GM12878 (cell line): ENCODE measurements around the gene RUFY4. TPM values are rescaled to one million over a fixed set of nuclear protein-coding genes. Genes with fewer than 3 reads are reported as not detected.

Experiments
- ATAC-seq: fragments of 200-7000 bp; cut with Tn5 transposase; 3 replicates; pipeline ENCODE4 v1.9.1; 2020; ENCODE audit warnings: mild to moderate bottlenecking, moderate library complexity
- BruUV-seq: library from RNA; stranded (reverse); fragments of 400-500 nt; replicated peaks from 2 replicates; lab custom pipeline; 2021; lab: Mats Ljungman, UMichigan
- CTCF ChIA-PET: fragments of 300-600 bp; sonication (Branson Sonifier 250); formaldehyde crosslinking; extraction: SDS; loops from one replicate; lab custom pipeline; 2021; ENCODE audit warnings: inconsistent platforms; lab: Yijun Ruan, JAX
- POLR2A ChIA-PET: fragments of 350-600 bp; formaldehyde crosslinking; extraction: SDS; loops from one replicate; lab custom pipeline; 2021; ENCODE audit warnings: inconsistent platforms; lab: Charles Lee
- RAD21 ChIA-PET: fragments of 300-600 bp; sonication (Branson Sonifier 250); formaldehyde crosslinking; loops from one replicate; lab custom pipeline; 2023; ENCODE audit warnings: antibody characterized with exemption; ENCODE audit not compliant: unreplicated experiment; lab: Charles Lee
- SMC1A ChIA-PET: fragments of 300-600 bp; sonication (Branson Sonifier 250); formaldehyde crosslinking; loops from one replicate; lab custom pipeline; 2023; ENCODE audit not compliant: unreplicated experiment, uncharacterized antibody; lab: Charles Lee
- DNase-seq: peaks from one replicate; pipeline ENCODE4 v3.0.0-alpha.2; 2011; ENCODE audit warnings: low read depth, low spot score
- FAIRE-seq: peaks from 3 replicates; lab custom pipeline; 2011; peaks lifted over from hg19 to GRCh38; lab: Jason Lieb, UNC
- H2AFZ ChIP-seq: 2 replicates; pipeline ENCODE4 v1.6.0; 2011; ENCODE audit warnings: low read depth, low read length, control low read depth; ENCODE audit not compliant: control insufficient read depth
- H3K27ac ChIP-seq: 2 replicates; pipeline ENCODE4 v1.5.1; 2011; ENCODE audit warnings: control low read depth; ENCODE audit not compliant: control insufficient read depth, insufficient read depth
- H3K27me3 ChIP-seq, 2 experiments: replicated peaks in 1 of 2; 2 replicates each; pipeline versions ENCODE4 v1.6.0 to v1.6.1; 2011; ENCODE audit warnings: low read length in 1 of 2; ENCODE audit not compliant: control insufficient read depth in 2 of 2, insufficient read depth in 2 of 2
- H3K36me3 ChIP-seq, 2 experiments: 2 replicates each; pipeline ENCODE4 v1.5.1; 2011; ENCODE audit warnings: low read length in 1 of 2; ENCODE audit not compliant: control insufficient read depth in 2 of 2, insufficient read depth in 2 of 2
- H3K4me1 ChIP-seq: 2 replicates; pipeline ENCODE4 v1.6.1; 2011; ENCODE audit warnings: mild to moderate bottlenecking, low read length, moderate library complexity, mixed read lengths; ENCODE audit not compliant: control insufficient read depth, insufficient read depth
- H3K4me2 ChIP-seq: 2 replicates; pipeline ENCODE4 v1.6.0; 2011; ENCODE audit warnings: control low read depth; ENCODE audit not compliant: control insufficient read depth, insufficient read depth
- H3K4me3 ChIP-seq: fragments of 200-600 bp; sonication (generic); 2 replicates; pipeline ENCODE4 v1.5.1; 2016
- H3K79me2 ChIP-seq: 2 replicates; pipeline ENCODE4 v1.6.0; 2011; ENCODE audit warnings: low read length; ENCODE audit not compliant: control insufficient read depth, insufficient read depth
- H3K9ac ChIP-seq: 2 replicates; pipeline ENCODE4 v1.8.0; 2011; ENCODE audit warnings: low read length, control low read depth, mixed read lengths; ENCODE audit not compliant: control insufficient read depth, insufficient read depth
- H3K9me3 ChIP-seq: replicated peaks from 3 replicates; pipeline ENCODE4 v1.5.1; 2011; ENCODE audit warnings: mild to moderate bottlenecking, low read length; ENCODE audit not compliant: control insufficient read depth, insufficient read depth
- H4K20me1 ChIP-seq: 2 replicates; pipeline ENCODE4 v1.6.0; 2011; ENCODE audit not compliant: control insufficient read depth, insufficient read depth
- CREM ChIP-seq: IDR thresholded peaks from 2 replicates; pipeline ENCODE4 v1.6.1; 2014; ENCODE audit warnings: antibody characterized with exemption, low read depth
- HCFC1 ChIP-seq: fragments of 150-350 bp; IDR thresholded peaks from 2 replicates; pipeline ENCODE4 v1.6.1; 2014; ENCODE audit warnings: low read length
- IRF3 ChIP-seq: fragments of 450-650 bp; IDR thresholded peaks from 2 replicates; pipeline ENCODE4 v1.6.1; 2014; ENCODE audit warnings: mild to moderate bottlenecking
- MAX ChIP-seq: IDR thresholded peaks from 2 replicates; pipeline ENCODE4 v1.6.1; 2012; ENCODE audit warnings: low read depth, low read length, improper control_type of control experiment
- MLLT1 ChIP-seq: fragments of 450-650 bp; IDR thresholded peaks from 2 replicates; pipeline ENCODE4 v1.6.1; 2016; ENCODE audit warnings: mild to moderate bottlenecking
- NFIC ChIP-seq: IDR thresholded peaks from 2 replicates; pipeline ENCODE4 v1.6.1; 2012; ENCODE audit warnings: low read depth, mild to moderate bottlenecking, inconsistent platforms, low read length, moderate library complexity
- SUZ12 ChIP-seq: fragments of 200-600 bp; sonication (generic); IDR thresholded peaks from one replicate; pipeline ENCODE4 v1.6.1; 2018; ENCODE audit warnings: antibody characterized with exemption, mild to moderate bottlenecking; ENCODE audit not compliant: unreplicated experiment
- ZBTB33 ChIP-seq: fragments of 450-650 bp; IDR thresholded peaks from 2 replicates; pipeline ENCODE4 v1.6.1; 2017; ENCODE audit warnings: mild to moderate bottlenecking
- ZNF274 ChIP-seq: IDR thresholded peaks from one replicate; pipeline ENCODE4 v1.8.0; 2011; ENCODE audit not compliant: insufficient read length, insufficient read depth
- WGBS: methylation state at CpG from one replicate; pipeline ENCODE4 v1.1.6; 2016; ENCODE audit warnings: low lambda C conversion rate; ENCODE audit not compliant: insufficient replicate concordance, insufficient coverage; ENCODE audit errors: missing lambda C conversion rate; 5-methylcytosine and 5-hydroxymethylcytosine counted together
- in situ Hi-C: fragments of 300-500 bp; cut with MboI; formaldehyde crosslinking; loops from 9 replicates; pipeline ENCODE4 v1.14.3; 2018; ENCODE audit warnings: mixed read lengths
- intact Hi-C: fragments of 100-400 bp; cut with micrococcal nuclease; formaldehyde crosslinking; loops from one replicate; pipeline ENCODE4 v1.14.2; 2022; ENCODE audit not compliant: unreplicated experiment
- polyA plus RNA-seq, 11 experiments: library from polyadenylated mRNA; depleted of rRNA in 4 of 11; unstranded in 6 of 11; stranded (reverse) in 5 of 11; fragments of >200 nt; fragmentation: Nextera tagmentation in 4 of 11; fragmentation: Illumina TruSeq in 1 of 11; extraction: Ambion mirVana in 4 of 11; extraction: Trizol in 1 of 11; gene quantifications; 1 replicate in 1 of 11; 2 replicates in 10 of 11; pipeline versions ENCODE4 v1.2.1 to v1.2.3, GENCODE V29; 2011 to 2016; ENCODE audit warnings: inconsistent platforms in 2 of 11, missing spikeins in 2 of 11, low read depth in 1 of 11
- total RNA-seq, 4 experiments: library from RNA; depleted of rRNA in 3 of 4; stranded (reverse); fragments of >200 nt in 3 of 4; fragmentation: Illumina TruSeq in 1 of 4; extraction: Trizol in 1 of 4; gene quantifications; 2 replicates each; pipeline versions ENCODE4 v1.2.1 to v1.2.3, GENCODE V29; 2013 to 2021

RUFY4 gene
- total and polyA plus RNA-seq, 10 of the 15 experiments (the other 5 are each of a cell fraction or from before 2014, with no cell fraction given): 0.05 to 2.7 (median 0.90) TPM

- H4K20me1 ChIP-seq: no peaks in the 10 kb centered on the region
- in situ Hi-C loops (no loop called here), intact Hi-C loops (no loop called here)
- no peak for TF ChIP-seq CREM
- TF ChIP-seq SUZ12: no peak
- TF ChIP-seq ZBTB33: no peak
- TF ChIP-seq MLLT1: no peak
- no peak for TF ChIP-seq IRF3
- TF ChIP-seq HCFC1: no peak
- TF ChIP-seq MAX: no peak
- no peak for TF ChIP-seq NFIC
- TF ChIP-seq ZNF274: no peak
- H3K27me3 ChIP-seq: no peaks in the 10 kb centered on the region
- peaks cover 6% of the 10 kb centered on the region; the same call in 1 of the 2 replicates for H3K4me1 ChIP-seq
- BruUV-seq: no TSS peak
- H3K9me3 ChIP-seq: peaks cover 6% of the 10 kb centered on the region; the same call in 2 of the 3 replicates
- H3K27ac ChIP-seq: no peak overlapping the region
- ChIA-PET POLR2A (no interaction called here), SMC1A (interaction anchor here (2.2 kb wide), 1 partner anchor 11 kb away, joined by 11 read pairs; no protein-coding TSS in a partner anchor), RAD21 (interaction anchor here (1.0 kb wide), 1 partner anchor 11 kb away, joined by 3 read pairs; no protein-coding TSS in a partner anchor), CTCF (interaction anchor here (1.4 to 2.1 kb wide), 3 partner anchors 16 to 18 kb away, joined by 3 to 10 read pairs (median 6); partner anchors contain the start of gene RUFY4)
- 70% methylated on average over 3 of the region's 3 CpGs for WGBS
- H3K4me2 ChIP-seq: no peak overlapping the region
- no peak overlapping the region for H2AFZ ChIP-seq
- no peak overlapping the region for H3K4me3 ChIP-seq
- H3K36me3 ChIP-seq: no peaks in the 10 kb centered on the region
- no peak for FAIRE-seq
- ATAC-seq: no peak
- H3K79me2 ChIP-seq: no peaks in the 10 kb centered on the region
- no peak overlapping the region for H3K9ac ChIP-seq
- no peak for DNase-seq
Observed at GRCh38 chr2:218051903-218052302, 17.1 kb upstream of the RUFY4 start.
